IMR-90 (cell line): Measurements from ENCODE around the gene PNMA8B. TPM values are rescaled to one million over a fixed set of nuclear protein-coding genes. Genes with fewer than 3 reads are reported as not detected.

Experiments used
- ATAC-seq: fragments of 200-7000 bp; cut with Tn5 transposase; 2 replicates; pipeline ENCODE4 v1.9.1; 2020; ENCODE audit warnings: low read depth, mild to moderate bottlenecking, moderate library complexity
- BruUV-seq: library from RNA; stranded (reverse); fragments of 400-500 nt; replicated peaks from 2 replicates; lab custom pipeline; 2021; lab: Mats Ljungman, UMichigan
- CTCF ChIA-PET: fragments of 300-600 bp; formaldehyde crosslinking; extraction: SDS; loops from one replicate; lab custom pipeline; 2021; ENCODE audit warnings: antibody characterized with exemption; lab: Yijun Ruan, JAX
- POLR2A ChIA-PET: fragments of 300-600 bp; sonication (Branson Sonifier 250); formaldehyde crosslinking; loops from one replicate; lab custom pipeline; 2022; ENCODE audit warnings: antibody characterized with exemption; ENCODE audit not compliant: unreplicated experiment; lab: Charles Lee
- DNase-seq: peaks from one replicate; pipeline ENCODE4 v3.0.0; 2013
- H2AFZ ChIP-seq: replicated peaks from 2 replicates; pipeline ENCODE3; 2013; ENCODE audit warnings: low read length, mild to moderate bottlenecking; ENCODE audit not compliant: poor library complexity
- H2AK5ac ChIP-seq: 2 replicates; pipeline ENCODE4 v1.6.1; 2013; ENCODE audit warnings: low read depth, low read length, inconsistent platforms
- H2AK9ac ChIP-seq: replicated peaks from 2 replicates; pipeline ENCODE3; 2013; ENCODE audit warnings: mild to moderate bottlenecking, low read depth, low read length, moderate library complexity; ENCODE audit not compliant: poor library complexity
- H2BK120ac ChIP-seq: 2 replicates; pipeline ENCODE4 v1.6.1; 2013; ENCODE audit warnings: low read depth, low read length, inconsistent platforms
- H2BK15ac ChIP-seq: 3 replicates; pipeline ENCODE4 v1.6.1; 2013; ENCODE audit warnings: low read depth, low read length, inconsistent platforms
- H2BK20ac ChIP-seq: 2 replicates; pipeline ENCODE4 v1.6.1; 2013; ENCODE audit warnings: low read depth, mild to moderate bottlenecking, inconsistent platforms, low read length, moderate library complexity
- H2BK5ac ChIP-seq: 2 replicates; pipeline ENCODE4 v1.6.1; 2013; ENCODE audit warnings: mild to moderate bottlenecking, low read depth, low read length, inconsistent platforms; ENCODE audit not compliant: poor library complexity, severe bottlenecking
- H3K14ac ChIP-seq: replicated peaks from 2 replicates; pipeline ENCODE4 v1.6.1; 2013; ENCODE audit warnings: low read depth, low read length, inconsistent platforms
- H3K18ac ChIP-seq: 2 replicates; pipeline ENCODE4 v1.6.1; 2013; ENCODE audit warnings: low read depth, low read length, control low read depth
- H3K23ac ChIP-seq: 2 replicates; pipeline ENCODE4 v1.6.1; 2013; ENCODE audit warnings: low read depth, low read length, inconsistent platforms
- H3K27ac ChIP-seq: 2 replicates; pipeline ENCODE4 v1.5.1; 2013; ENCODE audit warnings: mild to moderate bottlenecking, control low read depth, low read length; ENCODE audit not compliant: insufficient read depth
- H3K27me3 ChIP-seq: 2 replicates; pipeline ENCODE4 v1.6.1; 2013; ENCODE audit warnings: low read length; ENCODE audit not compliant: control insufficient read depth, insufficient read depth
- H3K36me3 ChIP-seq: 2 replicates; pipeline ENCODE4 v1.6.1; 2013; ENCODE audit warnings: low read length, mixed read lengths; ENCODE audit not compliant: control insufficient read depth, insufficient read depth
- H3K4ac ChIP-seq: 2 replicates; pipeline ENCODE4 v1.6.1; 2013; ENCODE audit warnings: low read depth, low read length, inconsistent platforms
- H3K4me1 ChIP-seq: 2 replicates; pipeline ENCODE4 v1.6.1; 2013; ENCODE audit warnings: low read length, mixed read lengths; ENCODE audit not compliant: control insufficient read depth, insufficient read depth
- H3K4me2 ChIP-seq: 2 replicates; pipeline ENCODE4 v1.6.1; 2013; ENCODE audit warnings: low read depth, mild to moderate bottlenecking, control low read depth, low read length, moderate library complexity
- H3K4me3 ChIP-seq: 2 replicates; pipeline ENCODE4 v1.5.1; 2013; ENCODE audit warnings: low read depth, mild to moderate bottlenecking, control low read depth, low read length, moderate library complexity; ENCODE audit not compliant: insufficient read depth
- H3K56ac ChIP-seq: 2 replicates; pipeline ENCODE4 v1.6.1; 2013; ENCODE audit warnings: low read length, inconsistent platforms; ENCODE audit not compliant: insufficient read depth; ENCODE audit errors: extremely low read depth
- H3K79me1 ChIP-seq, 2 experiments: 2 replicates each; pipeline ENCODE4 v1.6.1; 2013; ENCODE audit warnings: low read length in 2 of 2, inconsistent platforms in 1 of 2, low read depth in 1 of 2
- H3K9ac ChIP-seq: 2 replicates; pipeline ENCODE4 v1.6.1; 2013; ENCODE audit warnings: low read depth, low read length, control low read depth
- H3K9me1 ChIP-seq: 2 replicates; pipeline ENCODE4 v1.6.1; 2013; ENCODE audit warnings: low read length, inconsistent platforms; ENCODE audit not compliant: insufficient read depth
- H3K9me3 ChIP-seq: 2 replicates; pipeline ENCODE4 v1.6.1; 2013; ENCODE audit warnings: low read length; ENCODE audit not compliant: control insufficient read depth, insufficient read depth
- H4K20me1 ChIP-seq: 2 replicates; pipeline ENCODE4 v1.6.1; 2013; ENCODE audit warnings: low read length, inconsistent platforms; ENCODE audit not compliant: insufficient read depth
- H4K5ac ChIP-seq: 2 replicates; pipeline ENCODE4 v1.6.1; 2013; ENCODE audit warnings: mild to moderate bottlenecking, low read depth, low read length, control low read depth
- H4K8ac ChIP-seq, 2 experiments: 2 replicates each; pipeline ENCODE4 v1.6.1; 2013; ENCODE audit warnings: low read depth in 2 of 2, low read length in 2 of 2, control low read depth in 1 of 2, inconsistent platforms in 1 of 2
- H4K91ac ChIP-seq: 2 replicates; pipeline ENCODE4 v1.6.1; 2013; ENCODE audit warnings: low read depth, low read length, inconsistent platforms; ENCODE audit not compliant: insufficient read depth
- BHLHE40 ChIP-seq: fragments of 150-350 bp; IDR thresholded peaks from 2 replicates; pipeline ENCODE4 v1.6.1; 2016; ENCODE audit warnings: mild to moderate bottlenecking, low read depth, low read length
- CEBPB ChIP-seq: IDR thresholded peaks from 2 replicates; pipeline ENCODE4 v1.6.1; 2012; ENCODE audit warnings: low read depth, low read length, improper control_type of control experiment
- CHD1 ChIP-seq: IDR thresholded peaks from 2 replicates; pipeline ENCODE4 v1.6.1; 2012; ENCODE audit warnings: low read depth, low read length, improper control_type of control experiment
- CTCF ChIP-seq: conservative IDR thresholded peaks from 2 replicates; pipeline ENCODE4 v1.5.1; 2012; ENCODE audit warnings: mild to moderate bottlenecking, low read depth, low read length, improper control_type of control experiment
- FOS ChIP-seq: fragments of 150-350 bp; IDR thresholded peaks from 2 replicates; pipeline ENCODE4 v1.6.1; 2016; ENCODE audit warnings: low read depth, low read length
- MAFK ChIP-seq: IDR thresholded peaks from 2 replicates; pipeline ENCODE4 v1.6.1; 2012; ENCODE audit warnings: low read depth, low read length, improper control_type of control experiment
- MAZ ChIP-seq: IDR thresholded peaks from 2 replicates; pipeline ENCODE4 v1.6.1; 2012; ENCODE audit warnings: low read depth, mild to moderate bottlenecking, low read length, improper control_type of control experiment, moderate library complexity, borderline replicate concordance
- MXI1 ChIP-seq: IDR thresholded peaks from 2 replicates; pipeline ENCODE4 v1.6.1; 2012; ENCODE audit warnings: low read depth, mild to moderate bottlenecking, low read length, moderate library complexity, borderline replicate concordance
- POLR2A ChIP-seq: IDR thresholded peaks from 2 replicates; pipeline ENCODE4 v1.6.1; 2012; ENCODE audit warnings: mild to moderate bottlenecking, low read depth, low read length
- RAD21 ChIP-seq: IDR thresholded peaks from 2 replicates; pipeline ENCODE4 v1.6.1; 2012; ENCODE audit warnings: low read length, improper control_type of control experiment
- RCOR1 ChIP-seq: IDR thresholded peaks from 2 replicates; pipeline ENCODE4 v1.6.1; 2012; ENCODE audit warnings: mild to moderate bottlenecking, low read length, improper control_type of control experiment; ENCODE audit not compliant: insufficient replicate concordance
- RFX5 ChIP-seq: IDR thresholded peaks from 2 replicates; pipeline ENCODE4 v1.8.0; 2012; ENCODE audit warnings: low read depth, mild to moderate bottlenecking, low read length, moderate library complexity
- SMC3 ChIP-seq: fragments of 150-350 bp; IDR thresholded peaks from 2 replicates; pipeline ENCODE4 v1.6.1; 2016; ENCODE audit warnings: low read depth, mild to moderate bottlenecking, antibody characterized with exemption, low read length, moderate library complexity
- WGBS, 2 experiments: methylation state at CpG; one replicate each; pipeline versions ENCODE4 v1.1.5 to v1.1.7; 2013; ENCODE audit warnings: missing lambda C conversion rate in 2 of 2; ENCODE audit not compliant: insufficient read length in 1 of 2; ENCODE audit errors: extremely low coverage in 2 of 2; 5-methylcytosine and 5-hydroxymethylcytosine counted together
- dilution Hi-C: fragments of 300-500 bp; cut with HindIII; formaldehyde crosslinking; loops from one replicate; pipeline ENCODE4 v1.14.3; 2018; ENCODE audit warnings: low sequenced_read_pairs; ENCODE audit not compliant: unreplicated experiment
- in situ Hi-C: fragments of 300-500 bp; cut with MboI; formaldehyde crosslinking; loops from 3 replicates; pipeline ENCODE4 v1.14.3; 2019; ENCODE audit warnings: low sequenced_read_pairs, inconsistent platforms, mixed read lengths
- intact Hi-C: fragments of 100-400 bp; cut with micrococcal nuclease; formaldehyde crosslinking; loops from 2 replicates; pipeline ENCODE4 v1.10.0; 2022
- polyA plus RNA-seq, 3 experiments: library from polyadenylated mRNA; depleted of rRNA; stranded (reverse); fragments of >200 nt; gene quantifications; 2 replicates each; pipeline ENCODE4 v1.2.3, GENCODE V29; 2012; ENCODE audit warnings: low replicate concordance in 1 of 3
- total RNA-seq: library from RNA; depleted of rRNA; stranded (reverse); fragments of >200 nt; gene quantifications from 2 replicates; pipeline ENCODE4 v1.2.3, GENCODE V29; 2012

The PNMA8B gene
- total and polyA plus RNA-seq, 2 of the 4 experiments (the other 2 are of a cell fraction), result 0.12 to 0.18 TPM

- BruUV-seq, result no TSS peak
- Histone ChIP-seq H2AFZ (no peak overlapping the region), H2BK20ac (no peak overlapping the region), H2AK5ac (no peak overlapping the region), H3K27ac (no peak overlapping the region), H3K36me3 (no peaks in the 10 kb centered on the region), H2BK15ac (no peak overlapping the region), H4K20me1 (no peaks in the 10 kb centered on the region), H2BK120ac (no peak overlapping the region), H4K8ac (no peak overlapping the region), H3K9me1 (no peaks in the 10 kb centered on the region), H2BK5ac (no peak overlapping the region), H3K4ac (no peak overlapping the region), H3K27me3 (peaks cover 21% of the 10 kb centered on the region), H3K9ac (no peak overlapping the region), H3K9me3 (peaks cover 5% of the 10 kb centered on the region), H3K4me3 (no peak overlapping the region), H3K4me1 (no peaks in the 10 kb centered on the region), H4K5ac (no peak overlapping the region), H3K4me2 (no peak overlapping the region), H2AK9ac (no peak overlapping the region), H3K23ac (no peak overlapping the region), H3K14ac (no peak overlapping the region), H3K79me1 (no peaks in the 10 kb centered on the region), H4K91ac (no peak overlapping the region), H3K56ac (no peak overlapping the region), H3K18ac (no peak overlapping the region)
- ATAC-seq (no peak), DNase-seq (no peak)
- in situ Hi-C loops, result no loop called here
- POLR2A ChIA-PET, result no interaction called here
- 88% methylated on average over 2 of the region's 5 CpGs; no CpG with 5 or more reads in 1 of the 2 experiments for WGBS, 2 experiments
- dilution Hi-C loops, result no loop called here
- TF ChIP-seq BHLHE40, result no peak
- no peak for TF ChIP-seq RCOR1
- TF ChIP-seq MXI1, result no peak
- TF ChIP-seq CEBPB, result no peak
- no peak for TF ChIP-seq CHD1
- no peak for TF ChIP-seq RAD21
- TF ChIP-seq POLR2A, result no peak
- TF ChIP-seq FOS, result no peak
- TF ChIP-seq CTCF, result no peak
- no peak for TF ChIP-seq MAZ
- no peak for TF ChIP-seq RFX5
- TF ChIP-seq MAFK, result no peak
- no peak for TF ChIP-seq SMC3
- intact Hi-C loops, result no loop called here
- CTCF ChIA-PET, result no interaction called here
Measured at GRCh38 chr19:46502891-46503290, 7.2 kb upstream of the PNMA8B start.
